ENCODE measurements around the gene FAM131C.
"Not testable (repeated sequence)": the region's sequence is repeated elsewhere in the genome, so short reads cannot be mapped to it uniquely, and the experiment has no call there.

GRCh38 chr1:16029003-16029268 lies 44.5 kb downstream of the FAM131C start:
- not testable (repeated sequence) for TF ChIP-seq ZBTB7A (tag by site-specific recombination; IDR thresholded peaks at IDR 0.05; ENCODE audit: low read depth); ZNF311 (tag by site-specific recombination; IDR thresholded peaks at IDR 0.05; ENCODE audit: borderline replicate concordance)
